Daoy (cell line): ENCODE data around the gene SHC2. TPM values are rescaled to one million over a fixed set of nuclear protein-coding genes. Genes with fewer than 3 reads are reported as not detected.
"Not testable (repeated sequence)": the region's sequence is repeated elsewhere in the genome, so short reads cannot be mapped to it uniquely, and the experiment has no call there.

Experiments
- DNase-seq: peaks from one replicate; pipeline ENCODE4 v3.0.0-alpha.2; 2015; ENCODE audit warnings: low read depth
- total RNA-seq: library from RNA; depleted of rRNA; stranded (reverse); fragments of >200 nt; shearing (Covaris generic); gene quantifications from 2 replicates; pipeline ENCODE4 v1.2.3, GENCODE V29; 2014

SHC2 gene
- total RNA-seq, 1 experiment from 2014 or later, result 0.11 TPM

DNA sequence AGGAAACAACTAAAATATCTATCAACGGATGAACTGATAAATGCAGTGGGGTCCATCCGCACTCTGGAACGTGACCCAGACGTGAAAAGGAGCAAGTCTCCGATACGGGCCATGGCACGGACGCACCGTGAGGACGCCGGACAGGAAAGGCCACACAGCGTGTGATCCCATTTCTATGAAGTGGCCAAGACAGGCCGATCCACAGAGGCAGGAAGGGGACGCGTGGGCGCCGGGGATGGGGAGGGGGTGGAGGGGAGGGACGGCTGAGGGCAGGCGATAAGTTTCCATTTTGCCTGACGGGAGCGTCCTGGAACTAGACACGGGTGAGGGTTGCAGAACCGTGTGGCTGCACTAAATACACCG is 13.8 kb downstream of the SHC2 start:
- DNase-seq, result no peak

DNA sequence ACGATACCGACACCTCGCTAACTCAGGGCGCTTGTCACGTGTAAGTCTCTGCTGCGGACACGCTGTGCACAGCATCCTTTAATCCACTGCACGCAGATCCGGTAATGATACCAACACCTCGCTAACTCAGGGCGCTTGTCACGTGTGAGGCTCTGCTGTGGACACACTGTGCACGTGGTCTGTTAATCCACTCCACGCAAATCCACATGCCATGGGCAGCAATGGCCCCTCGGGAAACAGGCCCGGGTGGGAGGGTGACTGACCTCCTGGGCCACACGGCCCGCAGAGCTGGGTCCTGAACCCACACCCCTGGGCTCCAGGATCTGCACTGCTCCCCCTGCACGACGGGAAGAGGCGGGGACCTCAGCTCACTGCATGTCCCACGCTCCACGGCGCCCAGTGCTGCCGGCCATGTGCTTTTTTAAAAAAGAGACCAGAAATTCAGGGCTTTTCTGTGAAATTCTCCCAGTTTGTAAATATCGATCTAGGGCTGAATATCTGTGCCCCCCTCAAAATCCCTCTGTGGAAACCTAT is 16.1 kb downstream of the SHC2 start:
- DNase-seq, result no peak

- DNase-seq, result no peak
These were observed 17.8 kb downstream of the SHC2 start for GRCh38 chr19:443005-443404.

GRCh38 chr19:442085-442484 is 18.7 kb downstream of the SHC2 start:
- no peak for DNase-seq

- no peak for DNase-seq
These were observed 19.5 kb downstream of the SHC2 start for GRCh38 chr19:441213-441836.

- DNase-seq, result no peak
These were observed 20.2 kb downstream of the SHC2 start for GRCh38 chr19:440391-441212.

GRCh38 chr19:439167-439900 is 21.5 kb downstream of the SHC2 start:
- no peak for DNase-seq

DNA sequence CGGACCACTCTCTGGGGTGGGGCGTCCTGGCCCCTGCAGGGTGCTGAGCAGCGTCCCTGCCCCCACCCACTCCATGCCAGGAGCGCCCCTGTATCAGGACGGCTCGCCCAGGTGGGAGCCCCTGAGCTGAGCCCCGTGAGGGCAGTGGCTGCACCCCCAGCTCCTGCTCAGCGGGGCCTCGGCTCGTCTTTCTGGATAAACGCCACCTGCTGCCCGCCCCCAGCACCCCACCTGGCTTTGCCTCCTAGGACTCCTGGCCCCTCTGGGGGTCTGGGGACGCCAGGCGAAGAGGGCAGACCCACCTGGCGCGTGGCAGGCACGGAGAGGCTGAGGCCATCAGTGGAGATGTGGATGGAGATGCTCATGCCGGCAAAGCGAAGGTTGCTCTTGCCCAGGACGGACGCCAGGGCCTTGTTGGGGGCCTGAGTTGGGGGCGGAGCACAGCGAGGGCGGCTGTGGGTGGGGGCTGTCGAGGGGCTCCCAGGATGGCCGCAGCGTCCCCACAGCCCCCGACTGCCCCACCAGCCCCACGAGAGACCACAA is 22.3 kb downstream of the SHC2 start:
- DNase-seq, result no peak

DNA sequence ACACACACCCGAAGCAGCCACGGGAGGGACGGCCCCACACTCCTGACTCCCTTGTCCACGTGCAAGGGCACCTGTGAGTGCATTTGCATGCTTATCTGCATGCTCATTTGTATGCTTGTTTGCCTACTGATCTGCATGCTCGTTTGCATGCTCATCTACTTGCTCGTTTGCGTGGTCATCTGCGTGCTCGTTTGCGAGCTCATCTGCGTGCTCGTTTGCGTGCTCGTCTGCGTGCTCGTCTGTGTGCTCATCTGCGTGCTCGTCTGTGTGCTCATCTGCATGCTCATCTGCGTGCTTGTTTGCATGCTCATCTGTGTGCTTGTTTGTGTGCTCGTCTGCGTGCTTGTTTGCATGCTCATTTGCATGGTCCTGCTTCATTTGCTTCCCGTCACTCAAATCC is 23.8 kb downstream of the SHC2 start:
- no peak for DNase-seq

- DNase-seq, result no peak
These were observed 24.4 kb downstream of the SHC2 start for GRCh38 chr19:436413-436950.

DNA sequence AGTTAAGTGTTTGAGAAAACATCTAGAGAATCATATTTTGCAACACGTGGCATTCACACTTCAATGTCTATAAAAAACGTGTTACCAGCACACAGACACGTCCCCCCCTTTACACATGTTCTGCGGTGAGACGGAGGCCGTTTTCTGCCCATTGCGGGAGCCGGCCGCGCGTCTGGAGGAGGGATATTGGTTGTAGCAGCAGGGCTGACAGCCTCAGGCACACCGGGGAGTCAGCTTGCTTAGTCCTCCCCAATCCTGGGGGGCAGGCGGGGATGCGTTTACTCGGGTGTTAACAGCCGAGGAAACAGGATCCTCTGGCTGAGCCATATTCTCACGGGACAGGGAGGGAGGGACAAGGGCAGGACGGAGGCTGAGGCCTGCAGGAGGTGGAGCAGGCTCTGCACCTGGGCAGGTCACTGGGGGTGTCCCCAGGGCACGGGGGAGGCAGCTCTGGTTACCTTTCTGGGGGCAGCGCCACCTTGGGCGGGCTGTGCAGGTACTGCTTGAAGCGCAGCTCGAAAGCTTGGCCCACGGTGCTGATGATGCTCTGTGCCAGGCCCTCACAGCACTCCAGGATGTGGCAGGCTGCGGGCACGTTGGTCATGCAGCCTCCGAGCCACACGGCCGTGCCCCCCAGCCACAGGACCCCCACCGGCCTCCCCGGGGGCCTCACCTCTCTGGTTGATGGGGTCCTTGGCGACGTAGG is 25.0 kb downstream of the SHC2 start:
- no peak for DNase-seq

DNA sequence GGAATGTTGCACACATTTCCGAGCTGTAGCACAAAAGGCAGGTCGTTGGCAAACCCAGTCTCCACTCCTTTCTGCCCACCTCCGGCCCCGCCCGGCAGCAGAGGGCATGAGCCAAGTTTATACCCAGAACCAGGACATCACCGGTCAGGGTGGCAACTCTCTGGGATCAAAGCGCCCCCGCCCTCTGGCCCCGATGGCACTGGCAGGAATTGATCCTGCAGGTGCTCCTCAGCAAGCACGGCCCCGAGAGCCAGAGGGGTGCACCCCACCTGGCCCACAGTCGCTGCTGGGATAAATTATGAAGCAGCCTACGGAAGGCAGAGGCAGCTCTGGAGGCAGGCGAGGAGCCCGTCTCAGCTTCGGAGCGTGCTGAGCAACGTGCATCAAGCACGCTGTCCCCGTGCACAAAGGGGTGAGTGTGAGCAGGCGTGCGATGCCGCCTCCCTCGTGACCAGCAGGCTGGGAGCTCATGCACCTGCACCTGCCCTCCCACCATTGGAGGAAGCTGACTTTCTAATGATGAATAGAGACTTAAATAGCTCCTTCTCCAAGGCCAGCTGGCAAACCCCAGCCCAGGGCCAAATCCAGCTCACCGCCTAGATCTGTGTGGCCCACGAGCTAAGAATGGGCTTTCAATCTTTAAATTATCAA is 25.7 kb downstream of the SHC2 start:
- no peak for DNase-seq

GRCh38 chr19:434152-434960 is 26.5 kb downstream of the SHC2 start:
- no peak for DNase-seq

DNA sequence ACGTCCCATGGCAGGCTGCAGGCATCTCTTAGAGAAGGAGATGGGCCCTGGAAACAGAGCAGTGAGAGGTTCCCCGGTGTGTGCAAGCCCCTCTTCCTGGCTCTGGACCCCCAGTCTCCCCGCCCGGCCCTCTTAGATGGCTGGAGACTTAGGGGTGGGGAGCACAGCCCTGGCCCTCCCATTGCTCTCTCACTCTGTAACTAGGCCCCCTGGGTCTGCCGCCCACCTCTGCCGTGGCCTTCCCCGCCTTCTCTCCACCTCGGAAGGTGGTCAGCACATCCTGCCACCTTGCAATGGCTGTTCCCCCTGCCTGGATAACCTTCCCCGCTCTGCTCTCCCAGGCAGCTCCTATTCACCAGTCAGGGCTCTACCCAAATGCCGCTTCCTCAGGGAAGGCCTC is 30.1 kb downstream of the SHC2 start:
- DNase-seq, result no peak

DNA sequence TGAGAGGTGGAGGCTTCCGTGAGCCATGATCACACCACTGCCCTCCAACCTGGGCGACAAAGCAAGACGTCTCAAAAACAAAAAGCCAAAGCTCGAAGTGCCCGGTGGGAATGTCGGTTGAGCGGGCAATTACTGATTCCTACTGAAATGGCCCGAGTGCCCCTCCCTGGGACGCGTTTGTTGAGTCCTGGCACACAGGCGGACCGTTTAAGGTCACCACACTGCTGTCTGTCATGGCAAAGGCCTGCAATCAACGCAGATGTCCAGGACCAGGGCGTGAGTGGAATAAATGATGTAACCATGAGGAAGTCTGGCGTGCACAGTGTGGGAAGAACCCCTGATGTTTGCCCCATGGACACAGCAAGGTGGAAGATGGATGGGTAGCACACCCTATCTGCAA is 32.7 kb downstream of the SHC2 start:
- DNase-seq, result no peak

GRCh38 chr19:427675-428074 is 33.2 kb downstream of the SHC2 start:
- not testable (repeated sequence) for DNase-seq

DNA sequence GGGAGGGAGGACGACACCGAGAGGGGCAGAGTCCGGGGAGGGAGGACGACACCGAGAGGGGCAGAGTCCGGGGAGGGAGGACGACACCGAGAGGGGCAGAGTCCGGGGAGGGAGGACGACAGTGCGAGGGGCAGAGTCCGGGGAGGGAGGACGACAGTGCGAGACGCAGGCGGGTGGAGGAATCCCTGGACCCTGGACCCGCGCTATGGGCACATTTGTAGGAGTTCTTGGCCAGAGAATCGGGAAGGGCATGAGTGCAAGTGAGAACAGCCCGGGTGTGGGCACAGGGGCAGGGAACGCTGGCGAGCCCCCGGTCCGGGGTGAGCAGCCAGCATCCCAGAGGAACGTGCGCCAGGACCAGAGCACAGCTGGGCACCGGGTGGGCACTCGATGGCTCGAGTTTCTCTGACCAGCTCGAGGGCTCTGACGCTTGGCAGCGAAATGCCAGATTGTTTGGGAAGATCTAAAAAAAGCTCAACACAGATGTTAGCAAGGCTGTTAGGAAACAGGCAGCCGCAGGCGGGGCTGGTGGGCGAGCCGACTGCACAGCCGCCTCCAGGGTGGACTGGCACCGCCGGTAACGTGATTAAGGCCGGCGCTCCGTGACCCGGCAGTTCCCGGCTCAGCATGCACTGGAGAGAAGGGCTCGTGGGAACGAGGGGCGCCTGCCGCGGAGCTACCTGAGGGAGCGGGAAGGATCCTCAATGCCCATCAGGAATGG is 33.9 kb downstream of the SHC2 start:
- no peak for DNase-seq

DNA sequence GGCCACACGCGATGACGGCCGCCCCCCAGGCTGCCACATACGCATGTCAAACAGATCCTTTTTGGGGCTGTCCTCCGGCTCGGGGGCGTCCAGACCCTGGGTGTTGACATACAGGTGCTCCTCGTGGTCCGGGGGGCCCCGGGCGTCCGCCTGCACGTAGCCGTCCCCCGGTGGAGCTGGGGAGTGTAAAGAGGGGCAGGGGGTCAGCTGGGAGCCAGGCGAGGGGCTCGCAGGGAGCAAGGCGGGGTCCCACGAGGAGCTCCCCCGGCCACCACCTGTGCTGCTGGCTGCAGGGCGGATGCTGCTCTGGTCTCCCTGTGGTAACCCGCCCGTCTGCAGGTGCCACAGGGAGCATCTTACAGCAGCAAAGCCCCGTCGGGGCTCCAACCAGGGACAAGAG is 35.8 kb downstream of the SHC2 start:
- no peak for DNase-seq

DNA sequence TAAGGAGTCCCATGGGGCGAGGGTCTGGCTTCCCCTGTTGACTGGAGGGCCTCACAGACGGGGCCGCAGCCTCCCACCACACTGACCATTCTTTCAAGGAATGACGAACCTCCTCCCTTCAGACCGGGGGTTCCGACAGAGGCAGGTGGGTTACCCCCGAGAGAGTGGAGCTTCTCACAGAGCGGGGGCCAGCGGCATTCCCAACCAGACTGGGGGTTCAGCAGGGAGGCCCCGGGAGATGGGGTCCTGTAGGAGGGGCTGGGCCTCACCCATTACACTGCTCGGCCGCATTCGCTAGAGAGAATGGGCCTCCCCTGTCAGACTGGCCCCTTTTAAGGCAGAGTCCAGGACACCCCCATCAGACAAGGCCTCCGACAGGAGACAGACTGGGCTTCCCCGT is 36.3 kb downstream of the SHC2 start:
- DNase-seq, result no peak
